ENCODE data around the gene ZNF324B. TPM values are rescaled to one million over a fixed set of nuclear protein-coding genes. Genes with fewer than 3 reads are reported as not detected.

The ZNF324B gene
- total RNA-seq, 4 donors from 2014 or later: 3.8 to 7.6 (median 7.0) TPM

DNA sequence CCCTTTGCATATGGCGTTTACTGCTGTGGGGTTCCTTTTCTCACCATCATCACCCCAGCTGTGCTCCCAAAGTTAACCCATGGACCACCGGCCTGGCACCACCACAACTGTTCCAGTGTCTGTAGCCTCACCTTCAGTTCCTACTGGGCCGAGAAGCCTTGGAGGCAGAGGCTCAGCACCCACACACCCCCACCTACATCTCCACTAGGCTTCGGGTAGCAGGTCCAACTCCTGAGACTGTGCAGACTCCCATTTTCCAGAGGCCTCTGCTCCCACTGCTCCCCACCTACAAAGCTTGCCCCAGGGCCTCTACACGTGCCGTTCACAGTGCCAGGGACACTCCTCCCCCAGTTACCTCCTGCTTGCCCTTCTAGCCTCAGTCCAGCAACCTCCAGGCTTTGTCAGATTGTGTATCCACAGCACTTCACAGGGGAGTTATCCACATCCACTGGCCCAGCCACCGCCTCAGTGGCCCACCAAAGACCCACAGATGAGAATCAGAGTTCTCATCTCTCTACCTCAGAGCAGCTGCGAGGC lies 46.3 kb downstream of the ZNF324B start:
- H3K27me3 ChIP-seq: no peaks in the 10 kb centered on the region
- no peaks in the 10 kb centered on the region for H3K36me3 ChIP-seq
- in situ Hi-C loops (cut with MboI; ENCODE audit: low sequenced_read_pairs in 4 of 4): no loop called here
- intact Hi-C loops (cut with DNase I; ENCODE audit: low total_unique reads): no loop called here
- H3K27ac ChIP-seq: no peak overlapping the region
- no peak overlapping the region for H3K4me3 ChIP-seq
- H3K9me3 ChIP-seq: no peaks in the 10 kb centered on the region
- TF ChIP-seq POLR2A (IDR thresholded peaks at IDR 0.05): no peak
- TF ChIP-seq, protein P1, sequence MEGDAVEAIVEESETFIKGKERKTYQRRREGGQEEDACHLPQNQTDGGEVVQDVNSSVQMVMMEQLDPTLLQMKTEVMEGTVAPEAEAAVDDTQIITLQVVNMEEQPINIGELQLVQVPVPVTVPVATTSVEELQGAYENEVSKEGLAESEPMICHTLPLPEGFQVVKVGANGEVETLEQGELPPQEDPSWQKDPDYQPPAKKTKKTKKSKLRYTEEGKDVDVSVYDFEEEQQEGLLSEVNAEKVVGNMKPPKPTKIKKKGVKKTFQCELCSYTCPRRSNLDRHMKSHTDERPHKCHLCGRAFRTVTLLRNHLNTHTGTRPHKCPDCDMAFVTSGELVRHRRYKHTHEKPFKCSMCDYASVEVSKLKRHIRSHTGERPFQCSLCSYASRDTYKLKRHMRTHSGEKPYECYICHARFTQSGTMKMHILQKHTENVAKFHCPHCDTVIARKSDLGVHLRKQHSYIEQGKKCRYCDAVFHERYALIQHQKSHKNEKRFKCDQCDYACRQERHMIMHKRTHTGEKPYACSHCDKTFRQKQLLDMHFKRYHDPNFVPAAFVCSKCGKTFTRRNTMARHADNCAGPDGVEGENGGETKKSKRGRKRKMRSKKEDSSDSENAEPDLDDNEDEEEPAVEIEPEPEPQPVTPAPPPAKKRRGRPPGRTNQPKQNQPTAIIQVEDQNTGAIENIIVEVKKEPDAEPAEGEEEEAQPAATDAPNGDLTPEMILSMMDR (IDR thresholded peaks at IDR 0.05 in 4 of 5, conservative IDR thresholded peaks at IDR 0.05 in 1 of 5): no peak
- ATAC-seq (no peak), DNase-seq (no peak)
- peaks cover 12 to 18% of the 10 kb centered on the region in 2 donors for H3K4me1 ChIP-seq

DNA sequence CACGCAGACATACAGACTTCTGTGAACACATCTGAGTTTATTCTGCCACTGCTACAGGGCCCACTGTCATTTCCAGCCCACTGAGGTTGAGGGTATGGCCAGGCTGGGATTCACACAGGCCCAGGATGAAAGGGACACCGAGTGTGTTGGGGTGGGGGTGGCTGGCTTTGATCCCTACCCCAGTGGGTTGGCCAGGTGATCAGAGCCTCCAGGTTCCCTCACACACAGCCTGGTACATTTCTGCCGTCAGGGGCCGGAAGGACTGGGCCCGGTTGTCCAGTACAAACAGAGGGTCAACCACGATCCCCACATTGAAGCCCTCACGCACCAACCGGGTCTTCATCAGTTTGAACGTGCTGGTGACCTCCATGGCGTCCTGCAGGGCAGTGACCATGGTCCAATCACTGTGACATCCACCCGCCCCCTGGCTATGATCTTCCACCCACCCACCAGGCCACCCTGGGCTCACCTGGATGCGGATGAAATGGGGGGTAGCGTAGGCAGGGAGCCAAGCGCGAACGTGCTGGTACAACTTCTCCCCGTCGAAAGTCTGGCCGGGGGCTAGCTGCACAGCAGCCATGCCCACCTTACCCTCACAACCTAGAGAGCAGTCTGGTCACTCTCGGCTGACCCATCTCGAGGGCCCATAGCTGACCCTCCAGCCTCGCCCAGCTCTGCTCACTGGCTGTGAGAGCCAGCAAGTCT lies 47.0 kb downstream of the ZNF324B start:
- Histone ChIP-seq H3K4me3 (peak overlapping the region; percentile 65 to 78 (median 72)), H3K4me1 (peaks cover 12 to 18% of the 10 kb centered on the region in 2 donors), H3K27ac (peak overlapping the region; percentile 77 to 87 (median 86)), H3K36me3 (no peaks in the 10 kb centered on the region), H3K27me3 (no peaks in the 10 kb centered on the region), H3K9me3 (no peaks in the 10 kb centered on the region)
- DNase-seq: no peak
- no peak for TF ChIP-seq POLR2A (IDR thresholded peaks at IDR 0.05)
- TF ChIP-seq, protein P1 (IDR thresholded peaks at IDR 0.05 in 4 of 5, conservative IDR thresholded peaks at IDR 0.05 in 1 of 5): no peak
- in situ Hi-C loops (cut with MboI; ENCODE audit: low sequenced_read_pairs in 4 of 4): no loop called here
- ATAC-seq: no peak
- intact Hi-C loops (cut with DNase I; ENCODE audit: low total_unique reads): loop anchor here (1.0 kb wide), 4 partner anchors 21 to 77 kb away; partner anchors contain the start of genes TRIM28, ZBTB45 and ZNF446

DNA sequence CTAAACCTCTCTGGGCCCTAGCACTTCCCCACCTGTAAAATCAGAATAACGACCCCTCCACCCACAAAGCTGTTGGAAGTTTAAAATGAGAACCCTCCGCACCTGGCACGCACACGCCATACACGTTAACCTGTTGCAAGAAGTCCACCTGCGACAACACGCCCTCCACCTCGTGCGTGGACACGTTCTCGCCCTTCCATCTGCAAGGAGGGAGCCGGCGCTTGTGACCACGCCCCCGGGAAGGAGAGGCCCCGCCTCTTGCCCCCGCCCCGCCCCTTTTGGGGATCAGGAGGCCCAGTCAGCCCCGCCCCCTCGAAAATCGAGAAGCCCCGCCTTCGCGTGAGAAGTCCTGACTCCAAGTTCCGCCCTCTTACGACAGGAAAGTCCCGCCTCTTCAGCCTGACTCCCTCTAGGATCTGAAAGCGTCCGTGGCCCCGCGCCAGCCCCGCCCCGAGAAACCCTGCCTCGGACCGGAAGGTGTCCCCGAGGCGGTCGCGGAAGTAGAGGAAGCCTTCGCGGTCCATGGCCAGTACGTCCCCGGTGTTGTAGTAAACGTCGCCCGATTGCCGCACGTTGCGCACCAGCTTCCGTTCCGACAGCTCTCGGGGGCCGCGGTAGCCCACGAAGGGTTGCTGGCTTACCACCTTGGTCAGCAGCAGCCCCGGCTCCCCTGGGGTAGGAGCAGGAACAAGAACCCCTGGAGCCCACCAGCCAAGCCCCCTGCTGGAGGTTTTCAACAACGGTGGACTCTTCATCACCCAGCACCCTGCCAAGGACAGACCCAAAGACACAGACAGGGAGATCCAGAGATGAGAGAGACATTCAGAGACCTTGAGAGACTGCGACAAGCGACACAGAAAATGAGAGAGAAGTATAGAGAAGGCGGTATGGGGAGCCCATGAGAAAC lies 47.9 kb downstream of the ZNF324B start:
- no peaks in the 10 kb centered on the region for H3K36me3 ChIP-seq
- H3K4me3 ChIP-seq: peak overlapping the region; percentile 65 to 78 (median 72)
- H3K27ac ChIP-seq: peak overlapping the region; percentile 77 to 87 (median 86)
- ATAC-seq: peak; percentile 99
- peak; percentile 13 to 30 for TF ChIP-seq POLR2A (IDR thresholded peaks at IDR 0.05)
- TF ChIP-seq, protein P1 (IDR thresholded peaks at IDR 0.05 in 4 of 5, conservative IDR thresholded peaks at IDR 0.05 in 1 of 5): peak in 4 of 5 experiments; percentile 26 to 52 (median 30)
- intact Hi-C loops (cut with DNase I; ENCODE audit: low total_unique reads): loop anchor here (1.0 kb wide), 4 partner anchors 20 to 76 kb away; partner anchors contain the start of genes TRIM28, ZBTB45 and ZNF446
- peak; percentile 99 to 100 for DNase-seq
- H3K9me3 ChIP-seq: no peaks in the 10 kb centered on the region
- in situ Hi-C loops (cut with MboI; ENCODE audit: low sequenced_read_pairs in 4 of 4): no loop called here
- H3K27me3 ChIP-seq: no peaks in the 10 kb centered on the region
- peaks cover 12 to 18% of the 10 kb centered on the region in 2 donors for H3K4me1 ChIP-seq

DNA sequence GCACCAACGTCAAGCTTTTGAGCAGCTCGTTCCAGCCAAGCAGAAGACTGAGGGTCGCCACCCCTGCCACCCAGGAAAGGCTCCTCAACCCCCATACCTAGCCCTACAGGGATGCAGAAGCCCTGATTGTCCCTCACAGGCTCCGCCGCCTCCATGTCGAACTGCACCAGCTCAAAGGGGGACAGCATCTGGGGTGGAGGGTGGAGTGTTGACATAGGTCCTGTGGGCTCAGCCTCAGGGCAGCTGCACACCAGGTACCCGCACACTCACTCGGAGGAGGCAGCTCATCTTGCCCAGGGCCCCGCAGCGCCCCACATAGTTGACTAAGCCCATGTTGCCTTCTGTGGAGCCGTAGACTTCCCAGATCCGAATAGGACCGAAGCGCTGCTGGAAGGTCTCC lies 48.8 kb downstream of the ZNF324B start:
- peak overlapping the region; percentile 65 to 78 (median 72) for H3K4me3 ChIP-seq
- H3K36me3 ChIP-seq: no peaks in the 10 kb centered on the region
- in situ Hi-C loops (cut with MboI; ENCODE audit: low sequenced_read_pairs in 4 of 4): no loop called here
- no peaks in the 10 kb centered on the region for H3K27me3 ChIP-seq
- TF ChIP-seq, protein P1 (IDR thresholded peaks at IDR 0.05 in 4 of 5, conservative IDR thresholded peaks at IDR 0.05 in 1 of 5): no peak
- no peak for TF ChIP-seq POLR2A (IDR thresholded peaks at IDR 0.05)
- H3K27ac ChIP-seq: peak overlapping the region in 2 of 4 donors; percentile 86 to 87
- intact Hi-C loops (cut with DNase I; ENCODE audit: low total_unique reads): no loop called here
- peaks cover 12 to 18% of the 10 kb centered on the region in 2 donors for H3K4me1 ChIP-seq
- no peaks in the 10 kb centered on the region for H3K9me3 ChIP-seq
- ATAC-seq (no peak), DNase-seq (no peak)

Other genes with a start within 250 kb of the ZNF324B start
- gene ZNF544, start 222.7 kb upstream of the ZNF324B start, total RNA-seq: 1 to 10 TPM; 3.8 to 9.5 (median 6.0) TPM
- 1 to 10 TPM in 2 of 4 donors, under 1 TPM in 2; 0.78 to 2.1 (median 1.2) TPM for gene ZNF8, start 172.7 kb upstream of the ZNF324B start, total RNA-seq
- 10 to 100 TPM; 27.1 to 38.2 (median 32.4) TPM for gene ERVK3-1, start 146.2 kb upstream of the ZNF324B start, total RNA-seq
- 1 to 10 TPM; 1.1 to 2.4 (median 1.8) TPM for gene ZSCAN22, start 124.6 kb upstream of the ZNF324B start, total RNA-seq
- 10 to 100 TPM in 1 of 4 donors, 1 to 10 TPM in 2, not detected in 1; 4.5 to 12.5 (median 9.0) TPM for gene A1BG, start 98.1 kb upstream of the ZNF324B start, total RNA-seq
- under 1 TPM in 3 of 4 donors, not detected in 1; 0.07 to 0.87 (median 0.36) TPM for gene ZNF497, start 88.9 kb upstream of the ZNF324B start, total RNA-seq
- gene ZNF837, start 70.6 kb upstream of the ZNF324B start, total RNA-seq: under 1 TPM in 2 of 4 donors, not detected in 2; 0.11 to 0.36 TPM
- 1,000 to 10,000 TPM; 1,345 to 1,665 (median 1,438) TPM for gene RPS5, start 64.4 kb upstream of the ZNF324B start, total RNA-seq
- gene RNF225, start 56.0 kb upstream of the ZNF324B start, total RNA-seq: not detected
- gene ZNF584, start 43.0 kb upstream of the ZNF324B start, total RNA-seq: 10 to 100 TPM in 2 of 4 donors, 1 to 10 TPM in 2; 8.5 to 21.4 (median 10.2) TPM
- gene ZNF132, start 11.5 kb upstream of the ZNF324B start, total RNA-seq: 1 to 10 TPM; 1.8 to 2.7 (median 2.4) TPM
- 10 to 100 TPM in 3 of 4 donors, 1 to 10 TPM in 1; 8.1 to 11.4 (median 11.3) TPM for gene ZNF324, start 15.5 kb downstream of the ZNF324B start, total RNA-seq
- gene ZNF446, start 24.7 kb downstream of the ZNF324B start, total RNA-seq: 10 to 100 TPM in 1 of 4 donors, 1 to 10 TPM in 3; 7.5 to 13.1 (median 8.9) TPM
- gene SLC27A5, start 60.4 kb downstream of the ZNF324B start, total RNA-seq: 1 to 10 TPM; 2.0 to 9.1 (median 4.6) TPM
- 10 to 100 TPM in 2 of 4 donors, 1 to 10 TPM in 2; 5.9 to 12.2 (median 9.6) TPM for gene ZBTB45, start 68.2 kb downstream of the ZNF324B start, total RNA-seq
- gene TRIM28, start 92.4 kb downstream of the ZNF324B start, total RNA-seq: 100 to 1,000 TPM; 145 to 239 (median 191) TPM
- gene CHMP2A, start 103.5 kb downstream of the ZNF324B start, total RNA-seq: 100 to 1,000 TPM in 2 of 4 donors, 10 to 100 TPM in 2; 82.3 to 165 (median 113) TPM
- gene UBE2M, start 107.0 kb downstream of the ZNF324B start, total RNA-seq: 10 to 100 TPM; 23.5 to 74.5 (median 41.6) TPM
- 10 to 100 TPM in 3 of 4 donors, 1 to 10 TPM in 1; 6.8 to 21.5 (median 15.1) TPM for gene MZF1, start 121.7 kb downstream of the ZNF324B start, total RNA-seq

All from gastrocnemius medialis (tissue), 4 donors.